AG09319 (cell line): ENCODE results near the gene ARTN.

Experiments
- DNase-seq: peaks from one replicate; pipeline ENCODE4 v3.0.0-alpha.2; 2010; ENCODE audit warnings: low read depth; ENCODE audit errors: extremely low read depth
- CTCF ChIP-seq: IDR thresholded peaks from 2 replicates; pipeline ENCODE4 v1.5.1; 2011; ENCODE audit warnings: low read depth, mild to moderate bottlenecking, inconsistent platforms, low read length, moderate library complexity

The ARTN gene

GRCh38 chr1:43982808-43983207 lies 49.2 kb downstream of the ARTN start:
- TF ChIP-seq CTCF = no peak
- DNase-seq = no peak

- no peak for TF ChIP-seq CTCF
- no peak for DNase-seq
Measured at GRCh38 chr1:43983253-43983899, 49.8 kb downstream of the ARTN start.

GRCh38 chr1:43984855-43985254 lies 51.3 kb downstream of the ARTN start:
- DNase-seq = no peak
- no peak for TF ChIP-seq CTCF

- no peak for TF ChIP-seq CTCF
- no peak for DNase-seq
Measured at GRCh38 chr1:43985984-43986595, 52.5 kb downstream of the ARTN start.

- TF ChIP-seq CTCF = no peak
- DNase-seq = no peak
Measured at GRCh38 chr1:43986712-43987111, 53.1 kb downstream of the ARTN start.
